SK-N-SH (cell line): ENCODE results near the gene P2RY1. TPM values are rescaled to one million over a fixed set of nuclear protein-coding genes. Genes with fewer than 3 reads are reported as not detected.
"Not testable (repeated sequence)": the region's sequence is repeated elsewhere in the genome, so short reads cannot be mapped to it uniquely, and the experiment has no call there.

Experiments used
- CTCF ChIA-PET: fragments of 300-600, 350-600 bp; formaldehyde crosslinking; extraction: SDS; loops from one replicate; lab custom pipeline; 2021; lab: Yijun Ruan, JAX
- POLR2A ChIA-PET: fragments of 350-600 bp; sonication (Branson Sonifier 250); formaldehyde crosslinking; extraction: SDS; loops from one replicate; lab custom pipeline; 2020; ENCODE audit warnings: antibody characterized with exemption, inconsistent platforms; lab: Yijun Ruan, JAX
- DNase-seq: peaks from one replicate; pipeline ENCODE4 v3.0.0; 2012
- H2AFZ ChIP-seq: fragments of 200-600 bp; sonication (generic); 2 replicates; pipeline ENCODE4 v1.8.1; 2016; ENCODE audit warnings: antibody characterized with exemption, mild to moderate bottlenecking, low read depth
- H3F3A ChIP-seq: fragments of 200-600 bp; sonication (generic); replicated peaks from 2 replicates; pipeline ENCODE3; 2016; ENCODE audit warnings: antibody characterized with exemption, mild to moderate bottlenecking; ENCODE audit not compliant: insufficient read depth
- H3K27ac ChIP-seq, 2 experiments: fragments of 200-500 bp in 1 of 2; fragments of 200-600 bp in 1 of 2; sonication (Bioruptor generic) in 1 of 2; sonication (generic), shearing (Covaris generic) in 1 of 2; 2 replicates each; pipeline versions ENCODE4 v1.5.1 to v1.6.1; 2014 to 2016; ENCODE audit warnings: low read depth in 2 of 2, inconsistent platforms in 1 of 2, low read length in 1 of 2, mild to moderate bottlenecking in 1 of 2, mixed read lengths in 1 of 2
- H3K27me3 ChIP-seq: fragments of 200-600 bp; sonication (generic), shearing (Covaris generic); 2 replicates; pipeline ENCODE4 v1.6.1; 2016; ENCODE audit warnings: mixed run types; ENCODE audit not compliant: insufficient read depth
- H3K36me3 ChIP-seq, 2 experiments: fragments of 200-500 bp in 1 of 2; fragments of 200-600 bp in 1 of 2; sonication (Bioruptor generic) in 1 of 2; sonication (generic) in 1 of 2; replicated peaks in 1 of 2; 2 replicates each; pipeline versions ENCODE3 to v1.5.1; 2014 to 2016; ENCODE audit warnings: low read length in 1 of 2, mild to moderate bottlenecking in 1 of 2; ENCODE audit not compliant: insufficient read depth in 2 of 2, control insufficient read depth in 1 of 2
- H3K4me1 ChIP-seq, 2 experiments: fragments of 200-500 bp in 1 of 2; fragments of 200-600 bp in 1 of 2; sonication (Bioruptor generic) in 1 of 2; sonication (generic), shearing (Covaris generic) in 1 of 2; 2 replicates each; pipeline versions ENCODE4 v1.5.1 to v1.6.1; 2014 to 2016; ENCODE audit warnings: low read depth in 1 of 2, low read length in 1 of 2, mixed run types in 1 of 2; ENCODE audit not compliant: insufficient read depth in 2 of 2, control insufficient read depth in 1 of 2
- H3K4me2 ChIP-seq: fragments of 200-600 bp; sonication (generic), shearing (Covaris generic); 2 replicates; pipeline ENCODE4 v1.6.1; 2017; ENCODE audit warnings: mixed run types
- H3K4me3 ChIP-seq, 2 experiments: fragments of 200-500 bp in 1 of 2; fragments of 200-600 bp in 1 of 2; sonication (Bioruptor generic) in 1 of 2; sonication (generic), shearing (Covaris generic) in 1 of 2; 2 replicates each; pipeline versions ENCODE4 v1.5.1 to v1.8.1; 2014 to 2016; ENCODE audit warnings: low read depth in 2 of 2, inconsistent platforms in 1 of 2, low read length in 1 of 2, mild to moderate bottlenecking in 1 of 2, mixed read lengths in 1 of 2, moderate library complexity in 1 of 2
- H3K79me2 ChIP-seq: fragments of 200-600 bp; sonication (generic); 2 replicates; pipeline ENCODE4 v1.8.1; 2017; ENCODE audit warnings: mild to moderate bottlenecking; ENCODE audit not compliant: insufficient read depth
- H3K9ac ChIP-seq: fragments of 200-600 bp; sonication (generic); 2 replicates; pipeline ENCODE4 v1.6.1; 2017; ENCODE audit warnings: mixed run types
- H3K9me2 ChIP-seq: fragments of 200-600 bp; sonication (generic); 2 replicates; pipeline ENCODE4 v1.6.1; 2017; ENCODE audit warnings: mixed run types
- H3K9me3 ChIP-seq: fragments of 200-600 bp; sonication (generic); 2 replicates; pipeline ENCODE4 v1.6.1; 2017; ENCODE audit warnings: mixed run types, mild to moderate bottlenecking, moderate library complexity
- H4K20me1 ChIP-seq: fragments of 200-600 bp; sonication (generic); 2 replicates; pipeline ENCODE4 v1.6.1; 2017; ENCODE audit warnings: mild to moderate bottlenecking, mixed run types; ENCODE audit not compliant: insufficient read depth
- FOXM1 ChIP-seq: IDR thresholded peaks from 2 replicates; pipeline ENCODE4 v1.4.0; 2012; ENCODE audit warnings: low read depth, mild to moderate bottlenecking
- GATA2 ChIP-seq: sonication (generic); formaldehyde crosslinking; IDR thresholded peaks from 2 replicates; pipeline ENCODE4 v1.5.0; 2020; ENCODE audit warnings: mild to moderate bottlenecking, missing genetic modification reagents
- JUND ChIP-seq: IDR thresholded peaks from 2 replicates; pipeline ENCODE4 v1.4.0; 2012
- NFIC ChIP-seq: IDR thresholded peaks from 2 replicates; pipeline ENCODE4 v1.4.0; 2012; ENCODE audit warnings: borderline replicate concordance
- POLR2AphosphoS5 ChIP-seq: IDR thresholded peaks from 2 replicates; pipeline ENCODE4 v1.6.1; 2012; ENCODE audit warnings: low read depth, low read length
- RAD21 ChIP-seq: IDR thresholded peaks from 2 replicates; pipeline ENCODE4 v1.6.1; 2012; ENCODE audit warnings: mild to moderate bottlenecking, low read length
- RCOR1 ChIP-seq: fragments of 150-350 bp; IDR thresholded peaks from 2 replicates; pipeline ENCODE4 v1.6.1; 2017; ENCODE audit warnings: antibody characterized with exemption, low read length
- SIN3A ChIP-seq: IDR thresholded peaks from 2 replicates; pipeline ENCODE4 v1.6.1; 2012; ENCODE audit warnings: low read depth, mild to moderate bottlenecking, low read length, moderate library complexity, borderline replicate concordance
- SMC3 ChIP-seq: IDR thresholded peaks from 2 replicates; pipeline ENCODE4 v1.6.1; 2012; ENCODE audit warnings: low read depth, low read length, improper control_type of control experiment
- TAF1 ChIP-seq: IDR thresholded peaks from 2 replicates; pipeline ENCODE4 v1.6.1; 2012; ENCODE audit warnings: low read depth, mild to moderate bottlenecking, low read length, moderate library complexity, borderline replicate concordance
- WGBS: methylation state at CpG from one replicate; pipeline ENCODE4 v1.1.6; 2017; ENCODE audit warnings: low lambda C conversion rate; 5-methylcytosine and 5-hydroxymethylcytosine counted together
- polyA plus RNA-seq, 3 experiments: library from polyadenylated mRNA; depleted of rRNA; stranded (reverse); fragments of >200 nt; gene quantifications; 2 replicates each; pipeline ENCODE4 v1.2.3, GENCODE V29; 2012
- TF ChIP-seq, protein P1 (sequence below): IDR thresholded peaks from 2 replicates; pipeline ENCODE4; 2012
- TF ChIP-seq, protein P2 (sequence below): IDR thresholded peaks from 2 replicates; pipeline ENCODE4 v1.4.0; 2012; ENCODE audit warnings: low read depth, borderline replicate concordance
- TF ChIP-seq, protein P3 (sequence below): IDR thresholded peaks from 2 replicates; pipeline ENCODE4 v1.6.1; 2012; ENCODE audit warnings: mild to moderate bottlenecking, low read depth, low read length, moderate library complexity
- TF ChIP-seq, protein P4 (sequence below): fragments of 150-350 bp; IDR thresholded peaks from 2 replicates; pipeline ENCODE4 v1.6.1; 2016; ENCODE audit warnings: mild to moderate bottlenecking, low read depth, low read length

The P2RY1 gene
- polyA plus RNA-seq, 1 of the 3 experiments (the other 2 are of a cell fraction), result not detected

DNA sequence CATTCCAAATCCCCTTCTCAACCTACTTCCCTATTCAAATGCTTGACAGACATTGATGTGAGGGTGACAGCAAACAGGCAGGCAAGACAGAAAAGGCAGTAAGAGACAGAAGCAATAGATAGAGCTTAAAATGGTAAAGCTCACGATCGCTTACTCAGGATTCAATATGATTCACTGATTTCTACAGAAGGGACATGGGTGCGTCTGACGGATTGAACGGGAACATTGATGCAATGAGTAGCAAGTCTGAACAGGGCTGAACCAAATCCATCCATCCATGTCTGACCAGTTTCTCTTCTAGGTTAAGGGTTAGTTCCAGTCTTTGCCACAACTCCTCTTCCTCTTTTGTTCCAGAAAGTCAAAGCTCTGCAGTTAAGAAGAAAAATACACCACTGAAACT lies 35.1 kb downstream of the P2RY1 start:
- TF ChIP-seq NFIC, result no peak
- no peak for TF ChIP-seq RCOR1
- TF ChIP-seq SIN3A, result no peak
- TF ChIP-seq, protein P1, sequence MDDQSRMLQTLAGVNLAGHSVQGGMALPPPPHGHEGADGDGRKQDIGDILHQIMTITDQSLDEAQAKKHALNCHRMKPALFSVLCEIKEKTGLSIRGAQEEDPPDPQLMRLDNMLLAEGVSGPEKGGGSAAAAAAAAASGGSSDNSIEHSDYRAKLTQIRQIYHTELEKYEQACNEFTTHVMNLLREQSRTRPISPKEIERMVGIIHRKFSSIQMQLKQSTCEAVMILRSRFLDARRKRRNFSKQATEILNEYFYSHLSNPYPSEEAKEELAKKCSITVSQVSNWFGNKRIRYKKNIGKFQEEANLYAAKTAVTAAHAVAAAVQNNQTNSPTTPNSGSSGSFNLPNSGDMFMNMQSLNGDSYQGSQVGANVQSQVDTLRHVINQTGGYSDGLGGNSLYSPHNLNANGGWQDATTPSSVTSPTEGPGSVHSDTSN, result no peak
- no peak for TF ChIP-seq SMC3
- TF ChIP-seq, protein P2, sequence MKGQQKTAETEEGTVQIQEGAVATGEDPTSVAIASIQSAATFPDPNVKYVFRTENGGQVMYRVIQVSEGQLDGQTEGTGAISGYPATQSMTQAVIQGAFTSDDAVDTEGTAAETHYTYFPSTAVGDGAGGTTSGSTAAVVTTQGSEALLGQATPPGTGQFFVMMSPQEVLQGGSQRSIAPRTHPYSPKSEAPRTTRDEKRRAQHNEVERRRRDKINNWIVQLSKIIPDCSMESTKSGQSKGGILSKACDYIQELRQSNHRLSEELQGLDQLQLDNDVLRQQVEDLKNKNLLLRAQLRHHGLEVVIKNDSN, result no peak
- no peak for TF ChIP-seq GATA2 (CRISPR knock-in tag)
- TF ChIP-seq, protein P3, sequence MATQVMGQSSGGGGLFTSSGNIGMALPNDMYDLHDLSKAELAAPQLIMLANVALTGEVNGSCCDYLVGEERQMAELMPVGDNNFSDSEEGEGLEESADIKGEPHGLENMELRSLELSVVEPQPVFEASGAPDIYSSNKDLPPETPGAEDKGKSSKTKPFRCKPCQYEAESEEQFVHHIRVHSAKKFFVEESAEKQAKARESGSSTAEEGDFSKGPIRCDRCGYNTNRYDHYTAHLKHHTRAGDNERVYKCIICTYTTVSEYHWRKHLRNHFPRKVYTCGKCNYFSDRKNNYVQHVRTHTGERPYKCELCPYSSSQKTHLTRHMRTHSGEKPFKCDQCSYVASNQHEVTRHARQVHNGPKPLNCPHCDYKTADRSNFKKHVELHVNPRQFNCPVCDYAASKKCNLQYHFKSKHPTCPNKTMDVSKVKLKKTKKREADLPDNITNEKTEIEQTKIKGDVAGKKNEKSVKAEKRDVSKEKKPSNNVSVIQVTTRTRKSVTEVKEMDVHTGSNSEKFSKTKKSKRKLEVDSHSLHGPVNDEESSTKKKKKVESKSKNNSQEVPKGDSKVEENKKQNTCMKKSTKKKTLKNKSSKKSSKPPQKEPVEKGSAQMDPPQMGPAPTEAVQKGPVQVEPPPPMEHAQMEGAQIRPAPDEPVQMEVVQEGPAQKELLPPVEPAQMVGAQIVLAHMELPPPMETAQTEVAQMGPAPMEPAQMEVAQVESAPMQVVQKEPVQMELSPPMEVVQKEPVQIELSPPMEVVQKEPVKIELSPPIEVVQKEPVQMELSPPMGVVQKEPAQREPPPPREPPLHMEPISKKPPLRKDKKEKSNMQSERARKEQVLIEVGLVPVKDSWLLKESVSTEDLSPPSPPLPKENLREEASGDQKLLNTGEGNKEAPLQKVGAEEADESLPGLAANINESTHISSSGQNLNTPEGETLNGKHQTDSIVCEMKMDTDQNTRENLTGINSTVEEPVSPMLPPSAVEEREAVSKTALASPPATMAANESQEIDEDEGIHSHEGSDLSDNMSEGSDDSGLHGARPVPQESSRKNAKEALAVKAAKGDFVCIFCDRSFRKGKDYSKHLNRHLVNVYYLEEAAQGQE, result no peak
- TF ChIP-seq, protein P4, sequence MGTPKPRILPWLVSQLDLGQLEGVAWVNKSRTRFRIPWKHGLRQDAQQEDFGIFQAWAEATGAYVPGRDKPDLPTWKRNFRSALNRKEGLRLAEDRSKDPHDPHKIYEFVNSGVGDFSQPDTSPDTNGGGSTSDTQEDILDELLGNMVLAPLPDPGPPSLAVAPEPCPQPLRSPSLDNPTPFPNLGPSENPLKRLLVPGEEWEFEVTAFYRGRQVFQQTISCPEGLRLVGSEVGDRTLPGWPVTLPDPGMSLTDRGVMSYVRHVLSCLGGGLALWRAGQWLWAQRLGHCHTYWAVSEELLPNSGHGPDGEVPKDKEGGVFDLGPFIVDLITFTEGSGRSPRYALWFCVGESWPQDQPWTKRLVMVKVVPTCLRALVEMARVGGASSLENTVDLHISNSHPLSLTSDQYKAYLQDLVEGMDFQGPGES, result no peak
- TF ChIP-seq RAD21, result no peak
- no peak for TF ChIP-seq POLR2AphosphoS5
- no peak for TF ChIP-seq FOXM1
- TF ChIP-seq JUND, result no peak
- no peak for TF ChIP-seq TAF1
- H3K79me2 ChIP-seq, result no peaks in the 10 kb centered on the region
- no peaks in the 10 kb centered on the region for H3K27me3 ChIP-seq
- H3K9me3 ChIP-seq, result no peaks in the 10 kb centered on the region
- H4K20me1 ChIP-seq, result no peaks in the 10 kb centered on the region
- H2AFZ ChIP-seq, result no peak overlapping the region
- no peaks in the 10 kb centered on the region for H3F3A ChIP-seq
- no peak overlapping the region for H3K9ac ChIP-seq
- H3K36me3 ChIP-seq, result no peaks in the 10 kb centered on the region
- no peak overlapping the region for H3K4me3 ChIP-seq
- H3K27ac ChIP-seq, result no peak overlapping the region
- 9% methylated on average over 5 of the region's 5 CpGs for WGBS
- CTCF ChIA-PET, result no interaction called here
- H3K4me2 ChIP-seq, result no peak overlapping the region
- POLR2A ChIA-PET, result no interaction called here
- no peak for DNase-seq
- no peaks in the 10 kb centered on the region for H3K9me2 ChIP-seq
- no peaks in the 10 kb centered on the region for H3K4me1 ChIP-seq

DNA sequence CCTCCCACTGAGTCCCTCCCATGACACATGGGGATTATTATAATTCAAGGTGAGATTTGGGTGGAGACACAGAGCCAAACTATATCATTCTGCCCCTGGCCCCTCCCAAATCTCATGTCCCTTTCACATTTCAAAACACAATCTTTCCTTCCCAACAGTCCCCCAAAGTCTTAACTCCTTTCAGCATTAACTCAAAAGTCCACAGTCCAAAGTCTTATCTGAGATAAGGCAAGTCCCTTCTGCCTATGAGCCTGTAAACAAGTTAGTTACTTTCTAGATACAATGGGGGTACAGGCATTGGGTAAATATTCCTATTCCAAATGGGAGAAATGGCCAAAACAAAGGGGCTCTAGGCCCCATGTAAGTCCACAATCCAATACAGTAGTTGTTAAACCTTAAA lies 38.4 kb downstream of the P2RY1 start:
- H3K4me3 ChIP-seq, H3K79me2 ChIP-seq, H3K9ac ChIP-seq, H3K36me3 ChIP-seq, H3K9me2 ChIP-seq, H2AFZ ChIP-seq, H3K27ac ChIP-seq, CTCF ChIA-PET, DNase-seq, H3K27me3 ChIP-seq, H4K20me1 ChIP-seq, H3K4me1 ChIP-seq, H3F3A ChIP-seq, POLR2A ChIA-PET, H3K4me2 ChIP-seq, H3K9me3 ChIP-seq: not testable (repeated sequence)
